HG03066 (cell line): ENCODE results near the gene RNF168.
A peak's percentile ranks its signal among the peaks of the same experiment; 100 is the strongest.
"Not testable (repeated sequence)": the region's sequence is repeated elsewhere in the genome, so short reads cannot be mapped to it uniquely, and the experiment has no call there.

Experiments
- ATAC-seq: cut with Tn5 transposase; IDR thresholded peaks from one replicate; pipeline ENCODE4 v1.9.1; 2021; ENCODE audit warnings: low read depth; ENCODE audit not compliant: unreplicated experiment

RNF168 gene, protein sequence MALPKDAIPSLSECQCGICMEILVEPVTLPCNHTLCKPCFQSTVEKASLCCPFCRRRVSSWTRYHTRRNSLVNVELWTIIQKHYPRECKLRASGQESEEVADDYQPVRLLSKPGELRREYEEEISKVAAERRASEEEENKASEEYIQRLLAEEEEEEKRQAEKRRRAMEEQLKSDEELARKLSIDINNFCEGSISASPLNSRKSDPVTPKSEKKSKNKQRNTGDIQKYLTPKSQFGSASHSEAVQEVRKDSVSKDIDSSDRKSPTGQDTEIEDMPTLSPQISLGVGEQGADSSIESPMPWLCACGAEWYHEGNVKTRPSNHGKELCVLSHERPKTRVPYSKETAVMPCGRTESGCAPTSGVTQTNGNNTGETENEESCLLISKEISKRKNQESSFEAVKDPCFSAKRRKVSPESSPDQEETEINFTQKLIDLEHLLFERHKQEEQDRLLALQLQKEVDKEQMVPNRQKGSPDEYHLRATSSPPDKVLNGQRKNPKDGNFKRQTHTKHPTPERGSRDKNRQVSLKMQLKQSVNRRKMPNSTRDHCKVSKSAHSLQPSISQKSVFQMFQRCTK

GRCh38 chr3:196503196-196504076 lies at the start of gene RNF168:
RNF168 (minus strand) TSS chr3:196503768; CDS start chr3:196503173, 595 bp downstream.
- peak; percentile 70 for ATAC-seq

DNA sequence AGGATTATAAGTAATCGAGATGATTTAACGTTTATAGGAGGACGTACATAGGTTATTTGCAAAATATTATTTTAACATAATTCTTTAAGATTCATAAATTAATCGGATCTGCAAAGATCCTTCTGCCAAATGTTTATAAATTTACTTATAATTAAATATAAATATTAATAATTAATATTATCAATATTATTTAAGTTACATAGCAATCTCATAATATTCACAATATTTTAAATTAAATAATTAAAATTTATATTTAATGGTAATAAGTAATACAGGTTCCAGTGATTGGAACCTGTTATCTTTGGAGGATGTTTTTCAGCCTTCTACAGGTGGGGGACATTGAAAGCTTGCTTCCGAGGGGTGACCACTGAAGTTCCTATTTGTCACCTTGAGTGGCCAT lies 48.7 kb upstream of the RNF168 start:
- no peak for ATAC-seq

GRCh38 chr3:196550172-196550571 lies 46.6 kb upstream of the RNF168 start:
- ATAC-seq = not testable (repeated sequence)

GRCh38 chr3:196549312-196549711 lies 45.7 kb upstream of the RNF168 start:
- ATAC-seq = not testable (repeated sequence)

- ATAC-seq = no peak
Measured at GRCh38 chr3:196547067-196547466, 43.5 kb upstream of the RNF168 start.

DNA sequence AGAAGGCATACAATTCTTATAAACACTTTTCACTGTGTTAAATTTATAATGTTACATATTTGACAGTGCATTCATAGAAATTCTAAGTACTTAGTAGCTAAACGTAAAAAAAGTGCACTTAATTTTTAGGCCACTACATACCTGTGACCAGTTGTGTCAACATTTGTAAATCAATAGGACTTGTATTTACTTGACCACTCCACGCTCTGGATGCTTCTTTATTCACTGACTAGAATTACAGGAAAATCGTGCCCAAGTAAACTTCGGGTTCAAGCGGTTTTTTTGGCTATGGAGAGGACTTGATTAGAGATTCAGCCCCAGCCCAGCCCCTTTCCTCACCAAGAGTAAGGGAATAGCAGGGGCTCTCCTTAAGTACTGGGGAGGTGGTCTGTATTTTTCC lies 43.0 kb upstream of the RNF168 start:
- ATAC-seq = no peak

DNA sequence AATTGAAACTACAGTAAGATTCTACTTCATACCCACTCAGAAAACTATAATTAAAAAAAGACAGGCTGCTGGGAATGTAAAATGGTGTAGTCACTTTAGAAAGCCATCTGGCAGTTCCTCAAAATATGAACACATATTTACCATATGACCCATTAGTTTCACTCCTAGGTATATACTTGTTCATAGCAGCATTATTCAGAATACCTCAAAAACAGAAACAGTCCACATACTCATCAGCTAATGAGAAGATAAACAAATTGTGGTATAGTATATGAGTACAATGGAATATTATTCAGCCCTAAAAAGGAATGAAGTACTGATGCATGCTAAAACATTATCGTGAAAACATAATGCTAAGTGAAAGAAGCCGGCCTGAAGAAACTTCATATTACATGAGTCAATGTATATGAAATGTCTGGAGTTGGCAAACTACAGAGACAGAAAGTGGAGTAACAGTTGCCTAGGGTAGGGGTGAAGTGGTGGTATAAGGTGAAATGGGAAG lies 41.0 kb upstream of the RNF168 start:
- no peak for ATAC-seq

DNA sequence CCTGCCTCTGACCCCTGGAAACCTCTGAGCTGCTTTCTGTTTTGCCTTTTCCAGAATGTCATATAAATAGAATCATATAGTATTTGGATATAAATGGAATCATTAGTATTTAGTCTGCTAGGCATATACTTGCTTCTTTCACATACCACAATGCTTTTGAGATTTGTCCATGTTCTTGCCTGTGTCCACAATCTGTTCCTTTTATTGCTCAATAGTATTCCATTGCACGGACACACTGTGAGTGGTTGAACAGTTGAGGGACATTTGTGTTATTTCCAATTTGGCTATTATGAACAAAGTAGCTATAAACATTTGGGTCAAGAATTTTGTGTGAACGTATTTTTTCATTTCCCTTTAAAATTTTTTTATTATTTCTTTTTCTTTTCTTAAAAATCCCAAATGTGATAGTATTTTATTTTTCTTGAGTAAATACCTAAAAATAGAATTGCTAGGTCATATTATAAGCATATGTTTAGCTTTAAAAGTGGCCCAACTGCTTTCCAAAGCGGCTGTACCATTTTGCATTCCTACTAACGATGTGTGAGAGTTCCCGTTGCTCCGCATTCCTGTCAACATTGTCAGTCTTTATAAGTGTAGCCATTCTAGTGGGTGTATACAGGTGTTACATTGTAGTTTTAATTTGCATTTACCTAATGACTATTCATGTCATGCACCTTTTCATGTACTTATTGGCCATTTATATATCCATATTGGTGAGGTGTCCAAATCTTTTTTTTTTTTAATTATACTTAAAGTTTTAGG lies 38.3 kb upstream of the RNF168 start:
- ATAC-seq = no peak

GRCh38 chr3:196537319-196537984 lies 33.9 kb upstream of the RNF168 start:
- no peak for ATAC-seq

- ATAC-seq = no peak
Measured at GRCh38 chr3:196533260-196533681, 29.7 kb upstream of the RNF168 start.

DNA sequence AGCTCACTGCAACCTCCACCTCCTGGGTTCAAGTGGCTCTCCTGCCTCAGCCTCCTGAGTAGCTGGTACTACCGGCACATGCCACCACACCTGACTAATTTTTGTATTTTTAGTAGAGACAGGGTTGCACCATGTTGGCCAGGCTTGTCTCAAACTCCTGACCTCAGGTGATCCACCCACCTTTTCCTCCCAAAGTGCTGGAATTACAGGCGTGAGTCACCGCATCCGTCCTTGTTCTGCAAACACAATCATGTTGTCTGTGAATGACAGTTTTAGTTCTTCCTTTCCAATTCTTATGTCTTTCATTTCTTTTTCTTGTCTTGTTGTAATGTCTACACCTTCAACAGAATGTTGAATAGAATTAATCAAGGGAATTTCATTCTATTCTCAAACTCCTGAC lies 27.9 kb upstream of the RNF168 start:
- no peak for ATAC-seq

DNA sequence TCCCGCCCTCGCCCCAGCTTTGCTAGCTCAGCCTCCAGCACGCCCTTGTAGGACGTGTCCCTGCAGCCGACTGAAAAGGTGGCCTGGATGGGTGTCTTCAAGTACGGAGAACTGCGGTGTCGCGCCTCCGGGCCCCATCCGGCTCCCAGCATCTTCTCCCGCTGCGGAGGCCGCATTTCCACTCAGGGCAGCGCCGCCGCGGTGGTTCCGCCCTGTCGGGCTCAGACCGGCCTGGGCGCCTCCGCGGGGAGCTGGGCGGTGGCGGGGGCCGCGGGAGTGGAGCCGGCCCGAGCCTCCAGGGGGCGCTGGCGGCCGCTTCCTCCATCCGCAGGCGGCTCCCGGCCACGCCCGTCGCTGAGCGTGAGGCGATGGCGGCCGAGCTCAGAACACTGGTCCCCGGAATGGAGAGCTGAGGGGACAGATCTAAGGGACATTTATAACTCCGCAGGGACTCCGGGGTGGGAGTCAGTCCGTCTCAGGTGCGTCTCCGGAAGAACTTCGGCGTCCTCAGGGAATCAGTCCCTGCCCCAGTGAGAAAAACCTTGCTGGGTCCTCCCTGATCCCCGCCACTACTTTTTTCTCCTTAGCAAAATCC lies 25.2 kb upstream of the RNF168 start:
- peak; percentile 63 for ATAC-seq

DNA sequence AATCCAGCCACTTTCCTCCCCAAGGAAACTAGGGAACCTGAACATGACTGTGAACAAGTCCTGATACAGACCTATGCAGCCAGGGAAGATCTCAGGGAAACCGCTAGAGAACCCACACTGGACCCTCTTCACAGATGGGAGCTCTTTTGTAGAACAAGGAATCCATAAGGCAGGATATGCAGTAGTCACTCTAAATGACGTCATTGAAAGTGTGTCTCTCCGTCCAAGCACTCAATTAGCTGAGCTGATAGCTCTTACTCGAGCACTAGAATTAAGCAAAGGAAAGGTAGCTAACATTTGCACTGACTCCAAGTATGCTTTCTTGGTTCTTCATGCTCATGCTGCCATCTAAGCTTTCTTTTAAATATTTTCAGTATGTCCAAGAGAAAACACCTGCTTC lies 21.6 kb upstream of the RNF168 start:
- ATAC-seq = no peak

GRCh38 chr3:196524527-196524926 lies 21.0 kb upstream of the RNF168 start:
- no peak for ATAC-seq

DNA sequence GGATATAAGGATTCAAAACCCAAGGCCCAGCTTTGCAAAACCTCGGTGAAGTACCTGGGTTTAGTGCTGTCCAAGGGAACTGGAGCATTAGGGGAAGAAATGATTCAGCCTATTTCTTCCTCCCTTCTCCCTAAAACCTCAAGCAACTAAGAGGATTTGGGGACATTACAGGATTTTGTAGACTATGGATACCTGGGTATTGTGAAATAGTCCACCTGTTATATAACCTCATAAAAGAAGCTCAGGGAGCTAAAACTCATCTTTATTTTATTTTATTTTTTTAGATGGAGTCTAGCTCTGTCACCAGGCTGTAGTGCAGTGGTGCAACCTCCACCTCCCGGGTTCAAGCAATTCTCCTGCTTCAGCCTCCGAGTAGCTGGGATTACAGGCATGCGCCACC lies 20.3 kb upstream of the RNF168 start:
- ATAC-seq = no peak

DNA sequence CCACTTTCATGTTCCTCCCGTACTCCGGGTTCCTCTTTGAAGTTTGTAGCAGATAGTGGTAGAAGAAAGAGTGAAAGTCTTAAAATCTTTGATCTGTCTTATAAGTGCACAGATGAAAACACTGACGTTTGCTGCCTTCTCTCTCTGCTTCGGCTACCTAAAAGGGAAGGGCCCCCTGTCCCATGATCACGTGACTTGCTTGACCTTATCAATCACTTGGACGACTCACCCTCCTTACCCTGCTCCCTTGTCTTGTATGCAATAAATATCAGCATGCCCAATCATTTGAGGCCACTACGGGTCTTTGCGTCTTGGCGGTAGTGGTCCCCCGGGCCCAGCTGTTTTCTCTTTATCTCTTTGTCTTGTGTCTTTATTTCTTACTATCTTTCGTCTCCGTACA lies 17.7 kb upstream of the RNF168 start:
- ATAC-seq = not testable (repeated sequence)

- no peak for ATAC-seq
Measured at GRCh38 chr3:196519718-196520082, 16.1 kb upstream of the RNF168 start.

DNA sequence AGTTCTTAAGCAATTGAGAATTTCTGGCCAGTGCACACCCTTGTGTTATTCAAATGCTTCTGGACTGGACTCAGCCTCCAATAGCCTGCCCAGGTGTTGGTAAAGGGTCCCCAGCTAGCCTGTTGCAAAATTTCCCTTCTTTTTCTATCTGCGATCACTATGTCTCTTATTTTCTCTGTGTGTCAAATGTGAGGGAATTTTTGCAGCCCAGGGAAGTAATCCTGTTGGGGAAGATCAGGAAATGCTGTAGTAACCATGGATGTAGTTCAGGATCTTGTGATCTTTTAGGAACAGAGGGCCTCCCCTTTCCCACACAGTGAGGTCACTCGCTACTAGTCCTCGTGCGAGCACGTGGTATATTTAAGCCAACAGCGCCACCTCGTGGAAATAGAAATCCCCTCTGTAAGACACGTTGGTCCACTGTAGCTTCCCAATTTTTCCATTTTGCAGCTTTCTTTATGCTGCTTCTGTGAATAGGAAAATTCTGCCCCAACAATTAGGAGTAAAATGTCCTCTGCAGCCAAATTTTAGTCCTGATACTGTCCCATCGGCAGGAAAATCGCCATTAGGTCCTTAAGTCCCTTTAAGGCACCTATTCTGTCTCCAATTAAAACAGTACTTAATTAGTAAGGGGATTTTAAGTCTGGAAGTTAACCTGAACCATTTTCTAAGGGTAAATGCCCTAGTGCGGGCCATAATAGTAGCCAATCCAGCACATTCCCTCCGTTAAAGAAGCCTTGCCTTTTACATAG lies 15.6 kb upstream of the RNF168 start:
- no peak for ATAC-seq

GRCh38 chr3:196517919-196518318 lies 14.4 kb upstream of the RNF168 start:
- no peak for ATAC-seq
